Measurements from ENCODE around the gene ANOS1.

ANOS1 gene

DNA sequence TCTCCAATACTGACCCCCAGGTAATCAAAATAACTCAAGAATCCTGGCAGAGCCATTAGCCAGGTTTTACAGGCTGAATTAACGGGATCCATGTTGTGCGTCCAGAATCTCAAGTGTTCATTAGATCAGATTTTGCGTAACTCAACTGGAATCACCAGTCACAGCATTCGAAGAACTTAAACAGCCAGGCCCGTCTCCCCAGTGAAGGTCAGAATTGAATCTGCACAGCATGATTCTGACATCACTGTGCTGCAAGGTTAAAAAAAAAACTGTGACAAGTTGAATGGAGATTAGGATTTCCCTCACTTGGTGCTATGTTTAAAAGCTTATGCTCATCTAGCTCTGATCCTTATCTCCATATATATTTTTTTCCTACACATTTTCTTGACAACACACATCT, 96.1 kb downstream of the ANOS1 start:
- Histone ChIP-seq H3K4me3 (ENCODE audit: low read length) (no peak overlapping the region), H3F3A (ENCODE audit: insufficient read depth, low read length) (no peaks in the 10 kb centered on the region), H3K4me2 (ENCODE audit: low read depth, low read length) (no peak overlapping the region), H3K27ac (ENCODE audit: low read length) (no peak overlapping the region), H3K36me3 (replicated peaks; ENCODE audit: insufficient read depth, low read length) (no peaks in the 10 kb centered on the region), H3K79me2 (ENCODE audit: low read length) (no peaks in the 10 kb centered on the region), H3K9me2 (replicated peaks; ENCODE audit: insufficient read depth, low read length) (no peaks in the 10 kb centered on the region), H3K4me1 (ENCODE audit: low read length) (no peaks in the 10 kb centered on the region), H3K27me3 (replicated peaks; ENCODE audit: insufficient read depth, low read length) (no peaks in the 10 kb centered on the region), H2AFZ (ENCODE audit: low read length) (no peak overlapping the region), H3K9ac (ENCODE audit: low read length) (no peak overlapping the region), H4K20me1 (ENCODE audit: insufficient read depth, low read length) (no peaks in the 10 kb centered on the region), H3K9me3 (replicated peaks; ENCODE audit: insufficient read depth, low read length) (no peaks in the 10 kb centered on the region)
- TF ChIP-seq, protein P1, sequence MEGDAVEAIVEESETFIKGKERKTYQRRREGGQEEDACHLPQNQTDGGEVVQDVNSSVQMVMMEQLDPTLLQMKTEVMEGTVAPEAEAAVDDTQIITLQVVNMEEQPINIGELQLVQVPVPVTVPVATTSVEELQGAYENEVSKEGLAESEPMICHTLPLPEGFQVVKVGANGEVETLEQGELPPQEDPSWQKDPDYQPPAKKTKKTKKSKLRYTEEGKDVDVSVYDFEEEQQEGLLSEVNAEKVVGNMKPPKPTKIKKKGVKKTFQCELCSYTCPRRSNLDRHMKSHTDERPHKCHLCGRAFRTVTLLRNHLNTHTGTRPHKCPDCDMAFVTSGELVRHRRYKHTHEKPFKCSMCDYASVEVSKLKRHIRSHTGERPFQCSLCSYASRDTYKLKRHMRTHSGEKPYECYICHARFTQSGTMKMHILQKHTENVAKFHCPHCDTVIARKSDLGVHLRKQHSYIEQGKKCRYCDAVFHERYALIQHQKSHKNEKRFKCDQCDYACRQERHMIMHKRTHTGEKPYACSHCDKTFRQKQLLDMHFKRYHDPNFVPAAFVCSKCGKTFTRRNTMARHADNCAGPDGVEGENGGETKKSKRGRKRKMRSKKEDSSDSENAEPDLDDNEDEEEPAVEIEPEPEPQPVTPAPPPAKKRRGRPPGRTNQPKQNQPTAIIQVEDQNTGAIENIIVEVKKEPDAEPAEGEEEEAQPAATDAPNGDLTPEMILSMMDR (IDR thresholded peaks at IDR 0.05; ENCODE audit: low read length), result no peak
- no peak for TF ChIP-seq EZH2 (optimal IDR thresholded peaks at IDR 0.05; ENCODE audit: low read depth, low read length)
- no peak for TF ChIP-seq EZH2phosphoT487 (IDR thresholded peaks at IDR 0.05; ENCODE audit: low read length)
- DNase-seq, result no peak

DNA sequence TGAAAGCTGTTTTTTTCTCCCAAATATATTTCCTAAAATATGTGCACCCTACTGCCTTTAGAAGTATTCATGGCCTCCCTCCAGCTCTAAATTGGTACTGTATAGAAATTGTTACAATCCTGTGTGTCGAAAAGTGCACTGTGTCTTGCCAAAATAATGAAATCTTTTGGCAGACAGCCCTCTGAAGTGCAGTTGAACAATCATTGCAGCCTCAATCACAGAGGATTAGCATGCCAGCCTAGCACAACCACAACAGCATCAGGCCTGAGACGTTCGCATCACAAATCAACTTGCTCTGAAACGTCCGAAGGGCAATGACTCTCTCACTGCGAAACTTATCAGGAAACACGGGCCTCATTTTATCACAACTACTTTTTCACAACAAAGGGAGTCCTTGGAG, 99.0 kb downstream of the ANOS1 start:
- Histone ChIP-seq H3K9ac (ENCODE audit: low read length) (no peak overlapping the region), H2AFZ (ENCODE audit: low read length) (no peak overlapping the region), H3K27ac (ENCODE audit: low read length) (no peak overlapping the region), H3F3A (ENCODE audit: insufficient read depth, low read length) (no peaks in the 10 kb centered on the region), H3K79me2 (ENCODE audit: low read length) (no peaks in the 10 kb centered on the region), H3K9me2 (replicated peaks; ENCODE audit: insufficient read depth, low read length) (no peaks in the 10 kb centered on the region), H3K4me2 (ENCODE audit: low read depth, low read length) (no peak overlapping the region), H3K4me3 (ENCODE audit: low read length) (no peak overlapping the region), H3K9me3 (replicated peaks; ENCODE audit: insufficient read depth, low read length) (no peaks in the 10 kb centered on the region), H3K36me3 (replicated peaks; ENCODE audit: insufficient read depth, low read length) (no peaks in the 10 kb centered on the region), H4K20me1 (ENCODE audit: insufficient read depth, low read length) (no peaks in the 10 kb centered on the region), H3K4me1 (ENCODE audit: low read length) (no peaks in the 10 kb centered on the region), H3K27me3 (replicated peaks; ENCODE audit: insufficient read depth, low read length) (no peaks in the 10 kb centered on the region)
- no peak for DNase-seq
- TF ChIP-seq, protein P1 (IDR thresholded peaks at IDR 0.05; ENCODE audit: low read length), result no peak
- TF ChIP-seq EZH2 (optimal IDR thresholded peaks at IDR 0.05; ENCODE audit: low read depth, low read length), result no peak
- TF ChIP-seq EZH2phosphoT487 (IDR thresholded peaks at IDR 0.05; ENCODE audit: low read length), result no peak

DNA sequence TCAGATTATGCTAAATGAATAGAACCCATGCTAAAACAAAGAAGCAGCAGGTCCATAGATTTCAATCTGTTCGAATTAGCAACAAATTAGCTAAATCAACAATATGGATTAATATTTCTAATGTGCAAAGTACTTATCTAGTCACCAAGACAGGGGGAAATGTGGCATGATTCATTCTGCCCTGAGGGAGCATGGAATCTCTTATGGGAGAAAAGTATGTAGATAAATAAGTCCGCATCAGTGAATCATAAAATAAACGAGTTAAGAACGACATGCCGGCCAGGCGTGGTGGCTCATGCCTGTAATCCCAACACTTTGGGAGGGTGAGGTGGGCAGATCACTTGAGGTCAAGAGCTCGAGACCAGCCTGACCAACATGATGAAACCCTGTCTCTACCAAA, 102.1 kb downstream of the ANOS1 start:
- H3K4me2 ChIP-seq (ENCODE audit: low read depth, low read length), result no peak overlapping the region
- no peak overlapping the region for H3K4me3 ChIP-seq (ENCODE audit: low read length)
- no peaks in the 10 kb centered on the region for H3K79me2 ChIP-seq (ENCODE audit: low read length)
- H3K9me3 ChIP-seq (replicated peaks; ENCODE audit: insufficient read depth, low read length), result no peaks in the 10 kb centered on the region
- no peaks in the 10 kb centered on the region for H3K36me3 ChIP-seq (replicated peaks; ENCODE audit: insufficient read depth, low read length)
- H3K9me2 ChIP-seq (replicated peaks; ENCODE audit: insufficient read depth, low read length), result no peaks in the 10 kb centered on the region
- H3K27me3 ChIP-seq (replicated peaks; ENCODE audit: insufficient read depth, low read length), result no peaks in the 10 kb centered on the region
- no peak overlapping the region for H3K27ac ChIP-seq (ENCODE audit: low read length)
- no peaks in the 10 kb centered on the region for H3K4me1 ChIP-seq (ENCODE audit: low read length)
- no peaks in the 10 kb centered on the region for H3F3A ChIP-seq (ENCODE audit: insufficient read depth, low read length)
- H4K20me1 ChIP-seq (ENCODE audit: insufficient read depth, low read length), result no peaks in the 10 kb centered on the region
- H2AFZ ChIP-seq (ENCODE audit: low read length), result no peak overlapping the region
- TF ChIP-seq EZH2phosphoT487 (IDR thresholded peaks at IDR 0.05; ENCODE audit: low read length) (no peak), EZH2 (optimal IDR thresholded peaks at IDR 0.05; ENCODE audit: low read depth, low read length) (no peak)
- TF ChIP-seq, protein P1 (IDR thresholded peaks at IDR 0.05; ENCODE audit: low read length), result no peak
- DNase-seq, result no peak
- H3K9ac ChIP-seq (ENCODE audit: low read length), result no peak overlapping the region
